ENCODE measurements around the gene ACADS. TPM values are rescaled to one million over a fixed set of nuclear protein-coding genes. Genes with fewer than 3 reads are reported as not detected.

ACADS gene
- total RNA-seq, 1 donor = 10.5 TPM

- no peaks in the 10 kb centered on the region for H3K4me1 ChIP-seq (ENCODE audit: insufficient read depth, low read length)
- peaks cover 5% of the 10 kb centered on the region for H4K20me1 ChIP-seq (ENCODE audit: insufficient read depth, low read length)
- peaks cover 5% of the 10 kb centered on the region for H3K79me2 ChIP-seq (ENCODE audit: insufficient read depth, low read length)
- DNase-seq (ENCODE audit: insufficient read length, low spot score, missing footprints) = no peak
- no peak overlapping the region for H2AFZ ChIP-seq (ENCODE audit: low read length)
- H3K4me2 ChIP-seq (ENCODE audit: insufficient read depth, low read length) = no peak overlapping the region
- TF ChIP-seq CTCF (IDR thresholded peaks at IDR 0.05; ENCODE audit: extremely low read depth, low read depth, low read length) = no peak
- no peak overlapping the region for H3K4me3 ChIP-seq (ENCODE audit: insufficient read depth, low read length)
- no peaks in the 10 kb centered on the region for H3K9me3 ChIP-seq (ENCODE audit: low read depth, low read length)
- no peak overlapping the region for H3K27ac ChIP-seq (ENCODE audit: low read depth, low read length)
- H3K27me3 ChIP-seq (ENCODE audit: insufficient read depth, low read length) = no peaks in the 10 kb centered on the region
- H3K36me3 ChIP-seq (ENCODE audit: insufficient read depth, low read length) = peaks cover 26% of the 10 kb centered on the region
Measured at GRCh38 chr12:120705618-120706017, 20.0 kb upstream of the ACADS start.

DNA sequence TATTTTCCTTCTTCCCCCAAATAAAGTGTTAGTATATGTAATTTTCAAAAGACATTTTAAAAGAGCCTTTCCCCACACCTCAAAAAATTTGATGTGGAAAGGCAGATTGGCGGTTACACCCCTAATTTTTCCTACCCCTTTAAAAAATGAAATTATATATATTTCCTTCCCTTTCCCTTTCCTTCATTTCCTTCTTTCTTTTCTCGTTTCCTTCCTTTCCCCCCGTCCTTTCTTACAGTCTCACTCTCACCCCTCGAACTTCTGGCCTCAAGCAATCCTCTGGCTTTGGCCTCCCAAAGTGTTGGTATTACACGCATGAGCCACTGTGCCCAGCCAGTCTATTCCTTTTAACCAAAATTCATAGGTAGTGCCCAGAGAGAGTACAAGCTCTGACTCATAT is 19.6 kb upstream of the ACADS start:
- no peak for TF ChIP-seq CTCF (IDR thresholded peaks at IDR 0.05; ENCODE audit: extremely low read depth, low read depth, low read length)
- Histone ChIP-seq H3K9me3 (ENCODE audit: low read depth, low read length) (no peaks in the 10 kb centered on the region), H4K20me1 (ENCODE audit: insufficient read depth, low read length) (peaks cover 5% of the 10 kb centered on the region), H3K4me1 (ENCODE audit: insufficient read depth, low read length) (no peaks in the 10 kb centered on the region), H3K27me3 (ENCODE audit: insufficient read depth, low read length) (no peaks in the 10 kb centered on the region), H3K79me2 (ENCODE audit: insufficient read depth, low read length) (peaks cover 9% of the 10 kb centered on the region), H2AFZ (ENCODE audit: low read length) (no peak overlapping the region), H3K36me3 (ENCODE audit: insufficient read depth, low read length) (peaks cover 22% of the 10 kb centered on the region), H3K4me2 (ENCODE audit: insufficient read depth, low read length) (no peak overlapping the region), H3K27ac (ENCODE audit: low read depth, low read length) (no peak overlapping the region), H3K4me3 (ENCODE audit: insufficient read depth, low read length) (no peak overlapping the region)
- DNase-seq (ENCODE audit: insufficient read length, low spot score, missing footprints) = no peak

GRCh38 chr12:120708651-120709050 is 17.0 kb upstream of the ACADS start:
- Histone ChIP-seq H3K4me3 (ENCODE audit: insufficient read depth, low read length) (no peak overlapping the region), H3K27me3 (ENCODE audit: insufficient read depth, low read length) (no peaks in the 10 kb centered on the region), H3K27ac (ENCODE audit: low read depth, low read length) (no peak overlapping the region), H3K4me1 (ENCODE audit: insufficient read depth, low read length) (peaks cover 11% of the 10 kb centered on the region), H3K4me2 (ENCODE audit: insufficient read depth, low read length) (no peak overlapping the region), H4K20me1 (ENCODE audit: insufficient read depth, low read length) (peaks cover 9% of the 10 kb centered on the region), H2AFZ (ENCODE audit: low read length) (no peak overlapping the region), H3K79me2 (ENCODE audit: insufficient read depth, low read length) (peaks cover 27% of the 10 kb centered on the region), H3K9me3 (ENCODE audit: low read depth, low read length) (no peaks in the 10 kb centered on the region), H3K36me3 (ENCODE audit: insufficient read depth, low read length) (peaks cover 9% of the 10 kb centered on the region)
- no peak for DNase-seq (ENCODE audit: insufficient read length, low spot score, missing footprints)
- no peak for TF ChIP-seq CTCF (IDR thresholded peaks at IDR 0.05; ENCODE audit: extremely low read depth, low read depth, low read length)

GRCh38 chr12:120710031-120710804 is 15.4 kb upstream of the ACADS start, which contains the start of gene UNC119B:
TSS of gene UNC119B (plus strand) at chr12:120710458. CDS start at chr12:120710475, 17 bp downstream.
- peaks cover 32% of the 10 kb centered on the region for H3K79me2 ChIP-seq (ENCODE audit: insufficient read depth, low read length)
- no peaks in the 10 kb centered on the region for H3K9me3 ChIP-seq (ENCODE audit: low read depth, low read length)
- peak within 1 kb of the TSS; percentile 91 for H3K4me2 ChIP-seq (ENCODE audit: insufficient read depth, low read length)
- peak within 1 kb of the TSS; percentile 45 for H3K27ac ChIP-seq (ENCODE audit: low read depth, low read length)
- H2AFZ ChIP-seq (ENCODE audit: low read length) = peak within 1 kb of the TSS; percentile 87
- H3K36me3 ChIP-seq (ENCODE audit: insufficient read depth, low read length) = peaks cover 16% of the 10 kb centered on the region
- peak; percentile 97 for DNase-seq (ENCODE audit: insufficient read length, low spot score, missing footprints)
- peaks cover 11% of the 10 kb centered on the region for H4K20me1 ChIP-seq (ENCODE audit: insufficient read depth, low read length)
- no peaks in the 10 kb centered on the region for H3K27me3 ChIP-seq (ENCODE audit: insufficient read depth, low read length)
- no peak for TF ChIP-seq CTCF (IDR thresholded peaks at IDR 0.05; ENCODE audit: extremely low read depth, low read depth, low read length)
- peaks cover 11% of the 10 kb centered on the region for H3K4me1 ChIP-seq (ENCODE audit: insufficient read depth, low read length)
- H3K4me3 ChIP-seq (ENCODE audit: insufficient read depth, low read length) = peak within 1 kb of the TSS; percentile 84
